ENCODE data around the gene ACOT4.

The ACOT4 gene

DNA sequence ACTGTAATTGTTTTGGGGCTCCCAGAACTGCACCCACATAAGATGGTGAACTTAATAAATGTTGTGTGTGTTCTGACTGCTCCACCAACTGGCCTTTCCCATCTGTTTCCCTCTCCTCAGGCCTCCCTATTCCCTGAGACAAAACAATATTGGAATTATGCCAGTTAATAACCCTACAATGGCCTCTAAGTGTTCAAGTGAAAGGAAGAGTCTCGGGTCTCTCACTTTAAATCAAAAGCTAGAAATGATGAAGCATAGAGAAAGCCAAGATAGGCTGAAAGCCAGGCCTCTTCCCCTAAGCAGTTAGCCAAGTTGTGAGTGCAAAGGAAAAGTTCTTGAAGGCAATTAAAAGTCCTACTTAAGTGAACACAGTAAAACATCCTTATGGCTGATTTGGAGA, 34.0 kb downstream of the ACOT4 start:
- no peak for ATAC-seq
- TF ChIP-seq, protein P1, sequence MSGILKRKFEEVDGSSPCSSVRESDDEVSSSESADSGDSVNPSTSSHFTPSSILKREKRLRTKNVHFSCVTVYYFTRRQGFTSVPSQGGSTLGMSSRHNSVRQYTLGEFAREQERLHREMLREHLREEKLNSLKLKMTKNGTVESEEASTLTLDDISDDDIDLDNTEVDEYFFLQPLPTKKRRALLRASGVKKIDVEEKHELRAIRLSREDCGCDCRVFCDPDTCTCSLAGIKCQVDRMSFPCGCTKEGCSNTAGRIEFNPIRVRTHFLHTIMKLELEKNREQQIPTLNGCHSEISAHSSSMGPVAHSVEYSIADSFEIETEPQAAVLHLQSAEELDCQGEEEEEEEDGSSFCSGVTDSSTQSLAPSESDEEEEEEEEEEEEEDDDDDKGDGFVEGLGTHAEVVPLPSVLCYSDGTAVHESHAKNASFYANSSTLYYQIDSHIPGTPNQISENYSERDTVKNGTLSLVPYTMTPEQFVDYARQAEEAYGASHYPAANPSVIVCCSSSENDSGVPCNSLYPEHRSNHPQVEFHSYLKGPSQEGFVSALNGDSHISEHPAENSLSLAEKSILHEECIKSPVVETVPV (CRISPR knock-in tag; IDR thresholded peaks at IDR 0.05), result no peak
- TF ChIP-seq GLIS3 (CRISPR knock-in tag; IDR thresholded peaks at IDR 0.05) (no peak), TCF4 (CRISPR knock-in tag; IDR thresholded peaks at IDR 0.05; ENCODE audit: borderline replicate concordance) (no peak), ZC3H10 (CRISPR knock-in tag; IDR thresholded peaks at IDR 0.05) (no peak), ZNF8 (CRISPR knock-in tag; IDR thresholded peaks at IDR 0.05) (no peak), OSR1 (CRISPR knock-in tag; IDR thresholded peaks at IDR 0.05) (no peak), TOX (CRISPR knock-in tag; IDR thresholded peaks at IDR 0.05; ENCODE audit: borderline replicate concordance) (no peak), ESRRG (CRISPR knock-in tag; IDR thresholded peaks at IDR 0.05) (no peak), RARB (CRISPR knock-in tag; IDR thresholded peaks at IDR 0.05) (no peak), PPARA (CRISPR knock-in tag; IDR thresholded peaks at IDR 0.05; ENCODE audit: borderline replicate concordance) (no peak), ZFP30 (CRISPR knock-in tag; IDR thresholded peaks at IDR 0.05) (no peak)
- TF ChIP-seq, protein P2, sequence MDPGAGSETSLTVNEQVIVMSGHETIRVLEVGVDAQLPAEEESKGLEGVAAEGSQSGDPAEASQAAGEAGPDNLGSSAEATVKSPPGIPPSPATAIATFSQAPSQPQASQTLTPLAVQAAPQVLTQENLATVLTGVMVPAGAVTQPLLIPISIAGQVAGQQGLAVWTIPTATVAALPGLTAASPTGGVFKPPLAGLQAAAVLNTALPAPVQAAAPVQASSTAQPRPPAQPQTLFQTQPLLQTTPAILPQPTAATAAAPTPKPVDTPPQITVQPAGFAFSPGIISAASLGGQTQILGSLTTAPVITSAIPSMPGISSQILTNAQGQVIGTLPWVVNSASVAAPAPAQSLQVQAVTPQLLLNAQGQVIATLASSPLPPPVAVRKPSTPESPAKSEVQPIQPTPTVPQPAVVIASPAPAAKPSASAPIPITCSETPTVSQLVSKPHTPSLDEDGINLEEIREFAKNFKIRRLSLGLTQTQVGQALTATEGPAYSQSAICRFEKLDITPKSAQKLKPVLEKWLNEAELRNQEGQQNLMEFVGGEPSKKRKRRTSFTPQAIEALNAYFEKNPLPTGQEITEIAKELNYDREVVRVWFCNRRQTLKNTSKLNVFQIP (CRISPR knock-in tag; IDR thresholded peaks at IDR 0.05; ENCODE audit: borderline replicate concordance, low read depth), result no peak
- TF ChIP-seq, protein P3, sequence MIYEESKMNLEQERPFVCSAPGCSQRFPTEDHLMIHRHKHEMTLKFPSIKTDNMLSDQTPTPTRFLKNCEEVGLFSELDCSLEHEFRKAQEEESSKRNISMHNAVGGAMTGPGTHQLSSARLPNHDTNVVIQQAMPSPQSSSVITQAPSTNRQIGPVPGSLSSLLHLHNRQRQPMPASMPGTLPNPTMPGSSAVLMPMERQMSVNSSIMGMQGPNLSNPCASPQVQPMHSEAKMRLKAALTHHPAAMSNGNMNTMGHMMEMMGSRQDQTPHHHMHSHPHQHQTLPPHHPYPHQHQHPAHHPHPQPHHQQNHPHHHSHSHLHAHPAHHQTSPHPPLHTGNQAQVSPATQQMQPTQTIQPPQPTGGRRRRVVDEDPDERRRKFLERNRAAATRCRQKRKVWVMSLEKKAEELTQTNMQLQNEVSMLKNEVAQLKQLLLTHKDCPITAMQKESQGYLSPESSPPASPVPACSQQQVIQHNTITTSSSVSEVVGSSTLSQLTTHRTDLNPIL (CRISPR knock-in tag; IDR thresholded peaks at IDR 0.05; ENCODE audit: low read depth), result no peak

DNA sequence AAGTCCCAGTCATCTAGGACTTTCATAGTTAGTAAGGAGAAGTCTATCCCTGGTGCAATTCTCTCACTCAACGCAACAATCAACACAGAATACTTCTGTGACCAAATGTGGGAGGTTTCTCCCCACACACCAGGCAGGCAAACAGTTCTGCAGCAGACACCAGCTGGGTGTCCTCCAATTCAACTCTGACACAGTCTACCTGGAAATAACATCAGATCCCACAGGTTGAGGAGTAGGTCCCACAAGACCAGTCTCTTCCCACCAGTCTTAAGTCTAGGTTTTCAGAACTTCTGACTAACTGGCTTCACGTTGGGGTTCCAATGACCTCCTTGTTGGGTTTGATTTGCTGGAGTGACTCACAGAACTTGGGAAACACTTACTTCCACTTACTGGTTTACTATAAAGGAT, 35.5 kb downstream of the ACOT4 start:
- no peak for TF ChIP-seq ZNF70 (CRISPR knock-in tag; IDR thresholded peaks at IDR 0.05)
- TF ChIP-seq PPARA (CRISPR knock-in tag; IDR thresholded peaks at IDR 0.05; ENCODE audit: borderline replicate concordance), result no peak
- TF ChIP-seq, protein P1 (CRISPR knock-in tag; IDR thresholded peaks at IDR 0.05), result no peak
- TF ChIP-seq ESRRG (CRISPR knock-in tag; IDR thresholded peaks at IDR 0.05), result no peak
- TF ChIP-seq RARB (CRISPR knock-in tag; IDR thresholded peaks at IDR 0.05), result no peak
- TF ChIP-seq, protein P4, sequence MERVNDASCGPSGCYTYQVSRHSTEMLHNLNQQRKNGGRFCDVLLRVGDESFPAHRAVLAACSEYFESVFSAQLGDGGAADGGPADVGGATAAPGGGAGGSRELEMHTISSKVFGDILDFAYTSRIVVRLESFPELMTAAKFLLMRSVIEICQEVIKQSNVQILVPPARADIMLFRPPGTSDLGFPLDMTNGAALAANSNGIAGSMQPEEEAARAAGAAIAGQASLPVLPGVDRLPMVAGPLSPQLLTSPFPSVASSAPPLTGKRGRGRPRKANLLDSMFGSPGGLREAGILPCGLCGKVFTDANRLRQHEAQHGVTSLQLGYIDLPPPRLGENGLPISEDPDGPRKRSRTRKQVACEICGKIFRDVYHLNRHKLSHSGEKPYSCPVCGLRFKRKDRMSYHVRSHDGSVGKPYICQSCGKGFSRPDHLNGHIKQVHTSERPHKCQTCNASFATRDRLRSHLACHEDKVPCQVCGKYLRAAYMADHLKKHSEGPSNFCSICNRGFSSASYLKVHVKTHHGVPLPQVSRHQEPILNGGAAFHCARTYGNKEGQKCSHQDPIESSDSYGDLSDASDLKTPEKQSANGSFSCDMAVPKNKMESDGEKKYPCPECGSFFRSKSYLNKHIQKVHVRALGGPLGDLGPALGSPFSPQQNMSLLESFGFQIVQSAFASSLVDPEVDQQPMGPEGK (CRISPR knock-in tag; IDR thresholded peaks at IDR 0.05; ENCODE audit: borderline replicate concordance), result no peak
- TF ChIP-seq ZC3H10 (CRISPR knock-in tag; IDR thresholded peaks at IDR 0.05), result no peak
- ATAC-seq, result no peak

DNA sequence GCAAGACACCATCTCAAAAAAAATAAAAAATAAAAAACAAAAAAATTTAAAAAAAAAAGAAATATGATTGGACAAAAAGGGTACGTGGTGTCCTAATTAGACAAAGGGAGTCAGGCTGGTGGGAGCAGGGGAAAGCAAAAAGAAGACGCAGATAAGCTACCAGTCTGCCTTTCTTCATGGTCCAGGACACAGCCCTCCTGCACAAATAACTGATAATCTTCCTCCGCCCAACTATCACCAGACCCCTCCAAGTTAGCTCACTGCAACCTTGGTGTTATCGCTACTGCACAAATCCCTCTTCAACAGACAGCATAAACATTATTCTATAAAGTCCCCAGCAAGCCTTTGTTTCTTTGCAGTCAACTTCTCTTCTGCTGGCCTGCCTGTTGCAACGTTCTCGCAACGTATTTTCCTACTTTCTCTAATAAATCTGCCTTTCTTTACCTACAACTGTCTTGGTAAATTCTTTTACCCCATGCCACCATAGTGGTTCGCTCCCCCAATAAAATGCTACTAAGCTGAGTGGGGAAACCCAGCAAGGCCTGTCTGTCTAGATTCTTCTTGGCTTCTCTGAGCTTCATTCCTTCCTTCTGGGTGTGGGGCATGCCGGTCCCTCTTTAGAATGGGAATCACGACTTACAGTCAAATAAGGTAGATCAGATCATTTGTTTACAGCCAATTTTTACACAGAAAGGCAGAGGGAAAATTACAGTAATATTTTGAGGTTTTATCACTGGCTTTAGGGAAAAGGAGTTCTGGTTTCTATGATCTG, 38.5 kb downstream of the ACOT4 start:
- no peak for ATAC-seq
- TF ChIP-seq OSR1 (CRISPR knock-in tag; IDR thresholded peaks at IDR 0.05), result no peak
- no peak for TF ChIP-seq RARB (CRISPR knock-in tag; IDR thresholded peaks at IDR 0.05)
- TF ChIP-seq, protein P1 (CRISPR knock-in tag; IDR thresholded peaks at IDR 0.05), result no peak
- TF ChIP-seq, protein P3 (CRISPR knock-in tag; IDR thresholded peaks at IDR 0.05; ENCODE audit: low read depth), result no peak
- TF ChIP-seq TCF4 (CRISPR knock-in tag; IDR thresholded peaks at IDR 0.05; ENCODE audit: borderline replicate concordance), result no peak
- TF ChIP-seq ZFP30 (CRISPR knock-in tag; IDR thresholded peaks at IDR 0.05), result no peak
- TF ChIP-seq ZC3H10 (CRISPR knock-in tag; IDR thresholded peaks at IDR 0.05), result no peak
- TF ChIP-seq ZFP3 (CRISPR knock-in tag; IDR thresholded peaks at IDR 0.05), result no peak
- TF ChIP-seq ISL1 (CRISPR knock-in tag; IDR thresholded peaks at IDR 0.05), result no peak
- TF ChIP-seq ARNTL (CRISPR knock-in tag; IDR thresholded peaks at IDR 0.05; ENCODE audit: borderline replicate concordance, low read depth), result no peak

Measured in SK-N-SH treated with all-trans-retinoic acid at 6 μM for 48 hours (cell line).